CD14-positive monocyte (primary cell): ENCODE measurements around the gene MMP15. TPM values are rescaled to one million over a fixed set of nuclear protein-coding genes. Genes with fewer than 3 reads are reported as not detected.

Source experiments
- DNase-seq, 3 donors: peaks; one replicate each; pipeline ENCODE4 v3.0.0-alpha.2; 2011 to 2022
- H2AFZ ChIP-seq: 2 replicates; pipeline ENCODE4 v1.6.0; 2012; ENCODE audit warnings: mild to moderate bottlenecking, low read depth, low read length, inconsistent platforms; ENCODE audit not compliant: insufficient read depth, poor library complexity, severe bottlenecking
- H3K27ac ChIP-seq, 2 donors: 1 replicate in 1 of 2; 2 replicates in 1 of 2; pipeline ENCODE4 v1.5.1; 2012 to 2013; ENCODE audit warnings: low read length in 2 of 2, control low read depth in 1 of 2, inconsistent platforms in 1 of 2, low read depth in 1 of 2, mild to moderate bottlenecking in 1 of 2
- H3K27me3 ChIP-seq, 2 donors: one replicate each; pipeline versions ENCODE4 v1.6.0 to v1.6.1; 2011 to 2013; ENCODE audit warnings: low read length in 2 of 2; ENCODE audit not compliant: control insufficient read depth in 2 of 2, insufficient read depth in 2 of 2
- H3K36me3 ChIP-seq, 2 donors: replicated peaks in 1 of 2; 1 replicate in 1 of 2; 2 replicates in 1 of 2; pipeline versions ENCODE4 v1.5.1 to v1.6.1; 2012 to 2013; ENCODE audit warnings: low read length in 2 of 2, control low read depth in 1 of 2, inconsistent platforms in 1 of 2, mild to moderate bottlenecking in 1 of 2; ENCODE audit not compliant: insufficient read depth in 2 of 2, control insufficient read depth in 1 of 2
- H3K4me1 ChIP-seq, 2 donors: 1 replicate in 1 of 2; 2 replicates in 1 of 2; pipeline versions ENCODE4 v1.5.1 to v1.6.1; 2012 to 2013; ENCODE audit warnings: low read length in 2 of 2, control low read depth in 1 of 2, inconsistent platforms in 1 of 2, mild to moderate bottlenecking in 1 of 2, moderate library complexity in 1 of 2; ENCODE audit not compliant: insufficient read depth in 2 of 2, control insufficient read depth in 1 of 2
- H3K4me2 ChIP-seq: replicated peaks from 2 replicates; pipeline ENCODE3; 2012; ENCODE audit warnings: low read length, moderate library complexity, mild to moderate bottlenecking; ENCODE audit not compliant: poor library complexity, severe bottlenecking; ENCODE audit errors: extremely low read depth
- H3K4me3 ChIP-seq, 3 experiments: fragments of 200-600 bp in 1 of 3; sonication (generic) in 1 of 3; replicated peaks in 1 of 3; 1 replicate in 2 of 3; 2 replicates in 1 of 3; pipeline ENCODE4 v1.5.1; 2011 to 2013; ENCODE audit warnings: low read length in 3 of 3, mild to moderate bottlenecking in 3 of 3, control low read depth in 2 of 3, low read depth in 2 of 3, inconsistent platforms in 1 of 3, moderate library complexity in 1 of 3
- H3K79me2 ChIP-seq: 2 replicates; pipeline ENCODE4 v1.6.0; 2012; ENCODE audit warnings: mild to moderate bottlenecking, control low read depth, inconsistent platforms, low read length, moderate library complexity; ENCODE audit not compliant: insufficient read depth
- H3K9ac ChIP-seq: 2 replicates; pipeline ENCODE4 v1.6.0; 2017; ENCODE audit warnings: low read length, mild to moderate bottlenecking; ENCODE audit not compliant: insufficient read depth, poor library complexity, severe bottlenecking
- H3K9me3 ChIP-seq, 2 donors: replicated peaks in 1 of 2; 1 replicate in 1 of 2; 2 replicates in 1 of 2; pipeline versions ENCODE4 v1.5.1 to v1.6.1; 2012 to 2013; ENCODE audit warnings: low read length in 2 of 2, control low read depth in 1 of 2; ENCODE audit not compliant: control insufficient read depth in 1 of 2, insufficient read depth in 1 of 2
- H4K20me1 ChIP-seq: 2 replicates; pipeline ENCODE4 v1.6.0; 2012; ENCODE audit warnings: mild to moderate bottlenecking, low read length, control low read depth, moderate library complexity; ENCODE audit not compliant: insufficient read depth
- H3K27ac Mint-ChIP-seq, 7 donors: one replicate each; pipeline ENCODE4 v1.8.0; 2020; ENCODE audit warnings: mild to moderate bottlenecking in 7 of 7, mixed read lengths in 7 of 7, moderate library complexity in 6 of 7, inconsistent platforms in 2 of 7
- H3K27me3 Mint-ChIP-seq, 3 donors: one replicate each; pipeline ENCODE4 v1.8.0; 2021 to 2022; ENCODE audit warnings: low read depth in 3 of 3, mild to moderate bottlenecking in 3 of 3, mixed read lengths in 3 of 3, moderate library complexity in 3 of 3, inconsistent platforms in 1 of 3
- H3K36me3 Mint-ChIP-seq, 2 donors: one replicate each; pipeline ENCODE4 v1.8.0; 2020; ENCODE audit warnings: mixed read lengths in 2 of 2, inconsistent platforms in 1 of 2, mild to moderate bottlenecking in 1 of 2
- H3K4me1 Mint-ChIP-seq: one replicate; pipeline ENCODE4 v1.8.0; 2020; ENCODE audit warnings: mild to moderate bottlenecking, mixed read lengths
- H3K4me3 Mint-ChIP-seq, 2 donors: one replicate each; pipeline ENCODE4 v1.8.0; 2020; ENCODE audit warnings: mild to moderate bottlenecking in 2 of 2, mixed read lengths in 2 of 2, moderate library complexity in 1 of 2
- H3K9me3 Mint-ChIP-seq, 7 donors: one replicate each; pipeline ENCODE4 v1.8.0; 2020 to 2022; ENCODE audit warnings: mixed read lengths in 7 of 7, mild to moderate bottlenecking in 6 of 7, moderate library complexity in 6 of 7, inconsistent platforms in 2 of 7
- CTCF ChIP-seq: fragments of 200-600 bp; IDR thresholded peaks from one replicate; pipeline ENCODE4 v1.8.0; 2022; ENCODE audit warnings: antibody characterized with exemption, mild to moderate bottlenecking
- WGBS: methylation state at CpG from one replicate; pipeline ENCODE4 v1.1.5; 2013; ENCODE audit warnings: missing lambda C conversion rate; ENCODE audit not compliant: insufficient coverage; 5-methylcytosine and 5-hydroxymethylcytosine counted together
- intact Hi-C, 2 donors: fragments of 100-400 bp; cut with micrococcal nuclease; formaldehyde crosslinking; loops; one replicate each; pipeline versions ENCODE4 v1.15.0 to v1.15.1; 2023
- polyA plus RNA-seq, 3 donors: library from polyadenylated mRNA; depleted of rRNA in 1 of 3; unstranded in 2 of 3; stranded (reverse) in 1 of 3; fragments of 300-500 nt in 2 of 3; fragments of >200 nt in 1 of 3; fragmentation: Illumina TruSeq in 2 of 3; gene quantifications; 1 replicate in 2 of 3; 2 replicates in 1 of 3; pipeline ENCODE4 v1.2.3, GENCODE V29; 2012 to 2021

The MMP15 gene
- polyA plus RNA-seq, 3 donors = not detected

GRCh38 chr16:58085171-58085570, 59.6 kb downstream of the MMP15 start:
- H4K20me1 ChIP-seq = no peaks in the 10 kb centered on the region
- H3K27me3 Mint-ChIP-seq = peaks cover 0 to 6% (median 3%) of the 10 kb centered on the region in 3 donors
- no peak overlapping the region for H3K4me3 ChIP-seq
- peaks cover 2% of the 10 kb centered on the region for H3K4me1 Mint-ChIP-seq
- H3K4me2 ChIP-seq = no peak overlapping the region
- no peak for DNase-seq
- H3K36me3 ChIP-seq = no peaks in the 10 kb centered on the region
- 95% methylated on average over 7 of the region's 11 CpGs for WGBS
- TF ChIP-seq CTCF = no peak
- no peaks in the 10 kb centered on the region for H3K9me3 ChIP-seq
- H3K36me3 Mint-ChIP-seq = no peaks in the 10 kb centered on the region
- no peaks in the 10 kb centered on the region for H3K4me1 ChIP-seq
- H3K27me3 ChIP-seq = no peaks in the 10 kb centered on the region
- no peak overlapping the region for H3K4me3 Mint-ChIP-seq
- intact Hi-C loops = no loop called here
- peaks cover 0 to 3% (median 0%) of the 10 kb centered on the region in 7 donors for H3K9me3 Mint-ChIP-seq
- H3K9ac ChIP-seq = no peak overlapping the region
- no peak overlapping the region for H3K27ac Mint-ChIP-seq
- no peak overlapping the region for H2AFZ ChIP-seq
- no peak overlapping the region for H3K27ac ChIP-seq
- no peaks in the 10 kb centered on the region for H3K79me2 ChIP-seq

DNA sequence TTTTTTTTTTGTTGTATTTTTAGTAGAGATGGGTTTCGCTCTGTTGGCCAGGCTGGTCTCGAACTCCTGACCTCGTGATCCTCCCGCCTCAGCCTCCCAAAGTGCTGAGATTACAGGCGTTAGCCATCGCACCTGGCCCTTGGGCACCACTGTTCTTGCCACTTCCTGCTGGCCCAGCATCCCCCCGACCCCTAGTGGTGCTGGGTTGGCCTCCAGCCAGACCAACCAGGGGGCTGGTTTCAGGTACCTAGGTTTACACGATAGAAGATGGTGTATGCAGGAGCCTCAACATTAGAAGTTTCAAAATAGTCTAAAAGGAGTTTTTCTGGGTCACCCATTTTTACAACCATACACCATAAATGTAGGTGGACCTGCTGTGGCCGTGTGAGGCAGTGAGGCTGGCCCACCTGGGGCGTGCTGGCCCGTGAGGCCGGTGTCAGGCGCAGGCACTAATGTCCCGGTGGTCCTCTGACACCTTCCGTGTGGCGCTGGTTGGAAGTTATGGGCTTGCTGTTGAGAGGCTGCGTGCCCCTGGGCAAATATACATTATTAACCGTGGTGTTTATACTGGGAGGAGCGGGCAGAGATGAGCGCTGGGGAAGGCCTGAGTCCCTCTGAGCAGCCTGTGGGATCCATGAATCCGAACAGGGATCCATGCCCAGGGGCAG, 60.2 kb downstream of the MMP15 start:
- Mint-ChIP-seq H3K4me3 (no peak overlapping the region), H3K36me3 (no peaks in the 10 kb centered on the region), H3K9me3 (peaks cover 0 to 3% (median 0%) of the 10 kb centered on the region in 7 donors), H3K27me3 (peaks cover 0 to 5% (median 3%) of the 10 kb centered on the region in 3 donors), H3K27ac (no peak overlapping the region), H3K4me1 (peaks cover 2% of the 10 kb centered on the region)
- H3K79me2 ChIP-seq = no peaks in the 10 kb centered on the region
- intact Hi-C loops = no loop called here
- H3K27me3 ChIP-seq = no peaks in the 10 kb centered on the region
- DNase-seq = no peak
- no peaks in the 10 kb centered on the region for H3K9me3 ChIP-seq
- no peaks in the 10 kb centered on the region for H3K4me1 ChIP-seq
- no peak overlapping the region for H3K4me2 ChIP-seq
- H3K36me3 ChIP-seq = no peaks in the 10 kb centered on the region
- no peak overlapping the region for H3K27ac ChIP-seq
- H3K9ac ChIP-seq = no peak overlapping the region
- 95% methylated on average over 11 of the region's 21 CpGs for WGBS
- H2AFZ ChIP-seq = no peak overlapping the region
- H4K20me1 ChIP-seq = no peaks in the 10 kb centered on the region
- no peak overlapping the region for H3K4me3 ChIP-seq
- no peak for TF ChIP-seq CTCF
